HEK293T (cell line): ENCODE results near the gene MYO5B.

Source experiments
- ARNT ChIP-seq: fragments of 450-650 bp; IDR thresholded peaks from 2 replicates; pipeline ENCODE4 v1.6.1; 2017; ENCODE audit warnings: mild to moderate bottlenecking
- BHLHE40 ChIP-seq: fragments of 450-650 bp; IDR thresholded peaks from 2 replicates; pipeline ENCODE4 v1.6.1; 2016; ENCODE audit warnings: mild to moderate bottlenecking, moderate library complexity, borderline replicate concordance
- ELF4 ChIP-seq: fragments of 450-650 bp; IDR thresholded peaks from 2 replicates; pipeline ENCODE4 v1.6.1; 2017; ENCODE audit warnings: antibody characterized with exemption
- FOXA1 ChIP-seq: fragments of 450-650 bp; IDR thresholded peaks from 2 replicates; pipeline ENCODE4 v1.6.1; 2016; ENCODE audit warnings: mild to moderate bottlenecking
- FOXK2 ChIP-seq: fragments of 450-650 bp; IDR thresholded peaks from 2 replicates; pipeline ENCODE4 v1.6.1; 2016; ENCODE audit warnings: mild to moderate bottlenecking
- FOXM1 ChIP-seq: fragments of 450-650 bp; IDR thresholded peaks from 2 replicates; pipeline ENCODE4 v1.6.1; 2017; ENCODE audit warnings: mild to moderate bottlenecking, borderline replicate concordance
- HDGF ChIP-seq: fragments of 450-650 bp; IDR thresholded peaks from 2 replicates; pipeline ENCODE4 v1.6.1; 2017; ENCODE audit warnings: antibody characterized with exemption, borderline replicate concordance
- L3MBTL2 ChIP-seq: fragments of 450-650 bp; conservative IDR thresholded peaks from 2 replicates; pipeline ENCODE4 v1.6.1; 2016; ENCODE audit warnings: mild to moderate bottlenecking
- LEF1 ChIP-seq: fragments of 450-650 bp; IDR thresholded peaks from 2 replicates; pipeline ENCODE4 v1.6.1; 2017; ENCODE audit warnings: mild to moderate bottlenecking, borderline replicate concordance
- NFRKB ChIP-seq: fragments of 450-650 bp; IDR thresholded peaks from 2 replicates; pipeline ENCODE4 v1.6.1; 2016; ENCODE audit warnings: mild to moderate bottlenecking, moderate library complexity
- PKNOX1 ChIP-seq: fragments of 450-650 bp; IDR thresholded peaks from 2 replicates; pipeline ENCODE4 v1.6.1; 2016
- SP1 ChIP-seq: fragments of 450-650 bp; IDR thresholded peaks from 2 replicates; pipeline ENCODE4 v1.6.1; 2017
- SUZ12 ChIP-seq: fragments of 450-650 bp; IDR thresholded peaks from 2 replicates; pipeline ENCODE4 v1.6.1; 2016; ENCODE audit warnings: mild to moderate bottlenecking
- TARDBP ChIP-seq: fragments of 450-650 bp; IDR thresholded peaks from 2 replicates; pipeline ENCODE4 v1.6.1; 2016

- TF ChIP-seq FOXA1 = no peak
- TF ChIP-seq BHLHE40 = no peak
- TF ChIP-seq HDGF = no peak
- no peak for TF ChIP-seq ELF4
- no peak for TF ChIP-seq PKNOX1
- TF ChIP-seq TARDBP = no peak
- TF ChIP-seq FOXM1 = no peak
- no peak for TF ChIP-seq ARNT
- no peak for TF ChIP-seq FOXK2
- TF ChIP-seq SUZ12 = no peak
- no peak for TF ChIP-seq L3MBTL2
- no peak for TF ChIP-seq SP1
- no peak for TF ChIP-seq NFRKB
- TF ChIP-seq LEF1 = no peak
Measured at GRCh38 chr18:49866680-49867079, 328.3 kb downstream of the MYO5B start.
